Activated CD4-positive, CD25-positive, alpha-beta regulatory T cell treated with anti-CD3 and anti-CD28 coated beads, Interleukin-2, amount 50 U/mL, for 24 hours (primary cell): ENCODE results near the gene CACNG5.

Source experiments
- ATAC-seq, 2 donors: fragments of 150-1000 bp; cut with Tn5 transposase; one replicate each; pipeline ENCODE4 v1.10.0; 2021; ENCODE audit warnings: mild to moderate bottlenecking in 1 of 2, moderate library complexity in 1 of 2

CACNG5 gene

GRCh38 chr17:66826856-66827255 lies 8.1 kb upstream of the CACNG5 start:
- no peak for ATAC-seq

GRCh38 chr17:66829386-66829864 lies 5.5 kb upstream of the CACNG5 start:
- no peak for ATAC-seq

GRCh38 chr17:66829883-66830282 lies 5.0 kb upstream of the CACNG5 start:
- no peak for ATAC-seq

GRCh38 chr17:66830451-66830850 lies 4.5 kb upstream of the CACNG5 start:
- no peak for ATAC-seq

GRCh38 chr17:66831383-66832210 lies 3.3 kb upstream of the CACNG5 start:
- ATAC-seq, result no peak

GRCh38 chr17:66833201-66833600 lies 1.7 kb upstream of the CACNG5 start:
- no peak for ATAC-seq

GRCh38 chr17:66834426-66834918 lies 445 bp upstream of the CACNG5 start:
- ATAC-seq, result no peak

GRCh38 chr17:66835476-66835875 lies 559 bp downstream of the CACNG5 start:
- no peak for ATAC-seq

- no peak for ATAC-seq
Measured at GRCh38 chr17:66836063-66837005, 1.4 kb downstream of the CACNG5 start.

- ATAC-seq, result no peak
Measured at GRCh38 chr17:66837226-66837625, 2.3 kb downstream of the CACNG5 start.

GRCh38 chr17:66837885-66838665 lies 3.2 kb downstream of the CACNG5 start:
- no peak for ATAC-seq

- no peak for ATAC-seq
Measured at GRCh38 chr17:66839616-66840015, 4.7 kb downstream of the CACNG5 start.

GRCh38 chr17:66840061-66840460 lies 5.1 kb downstream of the CACNG5 start:
- ATAC-seq, result no peak

- no peak for ATAC-seq
Measured at GRCh38 chr17:66841328-66841727, 6.4 kb downstream of the CACNG5 start.

- no peak for ATAC-seq
Measured at GRCh38 chr17:66841744-66842143, 6.8 kb downstream of the CACNG5 start.

GRCh38 chr17:66842505-66842904 lies 7.6 kb downstream of the CACNG5 start:
- no peak for ATAC-seq

- ATAC-seq, result no peak
Measured at GRCh38 chr17:66842959-66843358, 8.0 kb downstream of the CACNG5 start.

- ATAC-seq, result no peak
Measured at GRCh38 chr17:66843627-66844026, 8.7 kb downstream of the CACNG5 start.

- ATAC-seq, result no peak
Measured at GRCh38 chr17:66847704-66848103, 12.8 kb downstream of the CACNG5 start.

GRCh38 chr17:66848496-66848895 lies 13.6 kb downstream of the CACNG5 start:
- no peak for ATAC-seq

GRCh38 chr17:66849032-66849655 lies 14.2 kb downstream of the CACNG5 start:
- ATAC-seq, result no peak
